VCaP (cell line): ENCODE data around the gene SSBP4.

Experiments
- H3K27ac ChIP-seq: fragments of 450-650 bp; 2 replicates; pipeline ENCODE4 v1.5.1; 2017
- CTCF ChIP-seq: fragments of 450-650 bp; conservative IDR thresholded peaks from 2 replicates; pipeline ENCODE4 v1.5.1; 2017; ENCODE audit warnings: mild to moderate bottlenecking, moderate library complexity

Gene SSBP4

GRCh38 chr19:18466354-18466753 is 47.2 kb downstream of the SSBP4 start:
- TF ChIP-seq CTCF, result no peak
- H3K27ac ChIP-seq, result peak overlapping the region; percentile 85

- no peak for TF ChIP-seq CTCF
- H3K27ac ChIP-seq, result no peak overlapping the region
Measured at GRCh38 chr19:18467978-18468377, 48.8 kb downstream of the SSBP4 start.

- TF ChIP-seq CTCF, result no peak
- no peak overlapping the region for H3K27ac ChIP-seq
Measured at GRCh38 chr19:18468517-18468916, 49.3 kb downstream of the SSBP4 start.

- no peak overlapping the region for H3K27ac ChIP-seq
- TF ChIP-seq CTCF, result peak; percentile 77
Measured at GRCh38 chr19:18469069-18469846, 50.1 kb downstream of the SSBP4 start.

GRCh38 chr19:18470787-18471186 is 51.6 kb downstream of the SSBP4 start:
- TF ChIP-seq CTCF, result no peak
- no peak overlapping the region for H3K27ac ChIP-seq

- no peak overlapping the region for H3K27ac ChIP-seq
- no peak for TF ChIP-seq CTCF
Measured at GRCh38 chr19:18473003-18473705, 54.0 kb downstream of the SSBP4 start.

GRCh38 chr19:18473706-18474087 is 54.5 kb downstream of the SSBP4 start:
- H3K27ac ChIP-seq, result no peak overlapping the region
- TF ChIP-seq CTCF, result no peak
